ENCODE data around the gene OR10H3. TPM values are rescaled to one million over a fixed set of nuclear protein-coding genes. Genes with fewer than 3 reads are reported as not detected.

Gene OR10H3
- not detected for polyA plus RNA-seq (2013, experiment 1 of 2)
- polyA plus RNA-seq (2013, experiment 2 of 2): not detected

- WGBS: 38% methylated on average over 4 of the region's 4 CpGs
- peaks cover 94% of the 10 kb centered on the region for H3K9me3 ChIP-seq (ENCODE audit: insufficient read depth, low read depth, low read length)
- H3K4me1 ChIP-seq (ENCODE audit: insufficient read depth, low read length): no peaks in the 10 kb centered on the region
- no peak within 1 kb of the TSS for H3K27ac ChIP-seq (ENCODE audit: low read depth, low read length)
- H3K4me3 ChIP-seq (ENCODE audit: low read length): no peak within 1 kb of the TSS
- no peaks in the 10 kb centered on the region for H3K36me3 ChIP-seq (ENCODE audit: insufficient read depth, low read length)
- H3K9ac ChIP-seq (ENCODE audit: low read depth, low read length): no peak within 1 kb of the TSS
- no peaks in the 10 kb centered on the region for H3K27me3 ChIP-seq (ENCODE audit: insufficient read depth, low read length)
Measured at GRCh38 chr19:15737722-15738121, at the start of gene OR10H3. Gene OR10H3 (plus strand): TSS chr19:15737985. CDS start chr19:15741393, 3,408 bp downstream.

GRCh38 chr19:15696654-15697194, 41.1 kb upstream of the OR10H3 start:
- no peaks in the 10 kb centered on the region for H3K4me1 ChIP-seq (ENCODE audit: insufficient read depth, low read length)
- WGBS: 76% methylated on average over 19 of the region's 19 CpGs
- no peak overlapping the region for H3K27ac ChIP-seq (ENCODE audit: low read depth, low read length)
- no peak overlapping the region for H3K9ac ChIP-seq (ENCODE audit: low read depth, low read length)
- no peak overlapping the region for H3K4me3 ChIP-seq (ENCODE audit: low read length)
- no peaks in the 10 kb centered on the region for H3K36me3 ChIP-seq (ENCODE audit: insufficient read depth, low read length)
- H3K27me3 ChIP-seq (ENCODE audit: insufficient read depth, low read length): no peaks in the 10 kb centered on the region
- H3K9me3 ChIP-seq (ENCODE audit: insufficient read depth, low read depth, low read length): peaks cover 73% of the 10 kb centered on the region

- Histone ChIP-seq H3K27me3 (ENCODE audit: insufficient read depth, low read length) (no peaks in the 10 kb centered on the region), H3K27ac (ENCODE audit: low read depth, low read length) (no peak overlapping the region), H3K36me3 (ENCODE audit: insufficient read depth, low read length) (no peaks in the 10 kb centered on the region), H3K4me3 (ENCODE audit: low read length) (no peak overlapping the region), H3K4me1 (ENCODE audit: insufficient read depth, low read length) (no peaks in the 10 kb centered on the region), H3K9ac (ENCODE audit: low read depth, low read length) (no peak overlapping the region), H3K9me3 (ENCODE audit: insufficient read depth, low read depth, low read length) (peaks cover 81% of the 10 kb centered on the region)
- WGBS: 63% methylated on average over 4 of the region's 4 CpGs
Measured at GRCh38 chr19:15701757-15702533, 35.8 kb upstream of the OR10H3 start.

DNA sequence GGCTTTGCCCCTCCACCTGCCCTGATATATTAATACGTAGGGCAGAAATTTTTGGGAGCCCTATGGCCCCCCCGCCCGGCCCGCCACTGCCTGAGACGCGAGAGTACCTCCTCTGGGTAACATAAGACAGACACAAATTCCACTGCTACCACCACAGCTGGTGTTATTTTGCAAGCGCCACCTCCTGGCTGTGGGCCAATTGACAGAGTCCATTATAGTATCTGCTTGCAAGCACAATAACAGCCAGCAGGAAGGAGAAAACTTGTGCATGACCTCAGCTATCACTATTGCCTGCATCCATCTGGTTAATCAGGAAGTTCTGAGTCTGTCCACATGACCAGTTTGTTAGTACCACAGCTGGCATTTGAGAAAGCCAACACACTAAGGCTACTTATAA, 35.3 kb upstream of the OR10H3 start:
- no peak overlapping the region for H3K4me3 ChIP-seq (ENCODE audit: low read length)
- H3K27me3 ChIP-seq (ENCODE audit: insufficient read depth, low read length): no peaks in the 10 kb centered on the region
- peaks cover 75% of the 10 kb centered on the region for H3K9me3 ChIP-seq (ENCODE audit: insufficient read depth, low read depth, low read length)
- whole genome bisulfite sequencing: 80% methylated on average over 7 of the region's 7 CpGs
- H3K4me1 ChIP-seq (ENCODE audit: insufficient read depth, low read length): no peaks in the 10 kb centered on the region
- H3K27ac ChIP-seq (ENCODE audit: low read depth, low read length): no peak overlapping the region
- no peaks in the 10 kb centered on the region for H3K36me3 ChIP-seq (ENCODE audit: insufficient read depth, low read length)
- no peak overlapping the region for H3K9ac ChIP-seq (ENCODE audit: low read depth, low read length)

DNA sequence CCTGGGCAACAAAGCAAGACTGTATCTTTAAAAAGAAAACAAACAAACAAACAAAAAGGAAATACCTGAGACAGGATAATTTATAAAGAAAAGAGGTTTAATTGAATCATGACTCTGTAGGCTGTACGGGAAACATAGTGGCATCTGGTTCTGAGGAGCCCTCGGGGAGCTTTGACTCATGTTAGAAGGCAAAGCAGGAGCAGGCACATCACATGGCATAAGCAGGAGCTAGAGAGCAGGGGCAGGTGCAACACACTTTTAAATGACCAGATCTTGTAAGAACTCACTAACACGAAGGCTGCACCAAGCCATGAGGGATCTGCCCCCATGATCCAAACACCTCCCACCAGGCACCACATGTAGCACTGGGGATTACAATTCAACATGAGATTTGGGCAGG, 23.1 kb upstream of the OR10H3 start:
- H3K9me3 ChIP-seq (ENCODE audit: insufficient read depth, low read depth, low read length): peaks cover 80% of the 10 kb centered on the region
- no peaks in the 10 kb centered on the region for H3K4me1 ChIP-seq (ENCODE audit: insufficient read depth, low read length)
- H3K27ac ChIP-seq (ENCODE audit: low read depth, low read length): no peak overlapping the region
- H3K4me3 ChIP-seq (ENCODE audit: low read length): no peak overlapping the region
- 58% methylated on average over 3 of the region's 3 CpGs for WGBS
- H3K27me3 ChIP-seq (ENCODE audit: insufficient read depth, low read length): no peaks in the 10 kb centered on the region
- no peak overlapping the region for H3K9ac ChIP-seq (ENCODE audit: low read depth, low read length)
- H3K36me3 ChIP-seq (ENCODE audit: insufficient read depth, low read length): no peaks in the 10 kb centered on the region

GRCh38 chr19:15715642-15716041, 22.1 kb upstream of the OR10H3 start:
- no peak overlapping the region for H3K27ac ChIP-seq (ENCODE audit: low read depth, low read length)
- no peak overlapping the region for H3K9ac ChIP-seq (ENCODE audit: low read depth, low read length)
- WGBS: no CpG with 5 or more reads among the region's 1 CpG
- H3K27me3 ChIP-seq (ENCODE audit: insufficient read depth, low read length): no peaks in the 10 kb centered on the region
- H3K9me3 ChIP-seq (ENCODE audit: insufficient read depth, low read depth, low read length): peaks cover 80% of the 10 kb centered on the region
- no peak overlapping the region for H3K4me3 ChIP-seq (ENCODE audit: low read length)
- H3K36me3 ChIP-seq (ENCODE audit: insufficient read depth, low read length): no peaks in the 10 kb centered on the region
- H3K4me1 ChIP-seq (ENCODE audit: insufficient read depth, low read length): no peaks in the 10 kb centered on the region

DNA sequence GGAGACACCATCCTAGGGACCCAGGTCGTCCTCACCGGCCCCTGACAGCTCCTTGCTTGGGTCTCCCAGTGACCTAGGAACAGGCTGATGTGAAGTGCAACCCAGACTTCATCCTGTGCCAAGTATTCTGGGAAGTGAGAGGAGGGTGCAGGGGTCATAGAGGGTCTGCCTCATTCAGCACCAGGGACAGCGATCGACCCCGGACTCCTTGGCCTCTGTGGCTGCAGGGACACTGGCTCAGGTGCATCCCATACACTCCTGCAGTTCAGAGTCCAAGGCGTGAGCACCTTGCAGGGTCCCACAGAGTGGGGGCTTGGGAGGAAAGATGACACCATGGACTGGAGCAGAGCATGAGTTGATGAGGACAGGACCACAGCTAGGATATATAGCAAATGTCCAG, 20.0 kb upstream of the OR10H3 start:
- H3K9me3 ChIP-seq (ENCODE audit: insufficient read depth, low read depth, low read length): peaks cover 81% of the 10 kb centered on the region
- H3K27ac ChIP-seq (ENCODE audit: low read depth, low read length): no peak overlapping the region
- H3K9ac ChIP-seq (ENCODE audit: low read depth, low read length): no peak overlapping the region
- 72% methylated on average over 6 of the region's 6 CpGs for WGBS
- H3K4me1 ChIP-seq (ENCODE audit: insufficient read depth, low read length): no peaks in the 10 kb centered on the region
- no peaks in the 10 kb centered on the region for H3K36me3 ChIP-seq (ENCODE audit: insufficient read depth, low read length)
- H3K4me3 ChIP-seq (ENCODE audit: low read length): no peak overlapping the region
- H3K27me3 ChIP-seq (ENCODE audit: insufficient read depth, low read length): no peaks in the 10 kb centered on the region

GRCh38 chr19:15721268-15721667, 16.5 kb upstream of the OR10H3 start:
- no CpG with 5 or more reads among the region's 1 CpG for whole genome bisulfite sequencing
- no peak overlapping the region for H3K27ac ChIP-seq (ENCODE audit: low read depth, low read length)
- no peaks in the 10 kb centered on the region for H3K4me1 ChIP-seq (ENCODE audit: insufficient read depth, low read length)
- H3K36me3 ChIP-seq (ENCODE audit: insufficient read depth, low read length): no peaks in the 10 kb centered on the region
- no peak overlapping the region for H3K9ac ChIP-seq (ENCODE audit: low read depth, low read length)
- H3K9me3 ChIP-seq (ENCODE audit: insufficient read depth, low read depth, low read length): peaks cover 87% of the 10 kb centered on the region
- no peaks in the 10 kb centered on the region for H3K27me3 ChIP-seq (ENCODE audit: insufficient read depth, low read length)
- no peak overlapping the region for H3K4me3 ChIP-seq (ENCODE audit: low read length)

DNA sequence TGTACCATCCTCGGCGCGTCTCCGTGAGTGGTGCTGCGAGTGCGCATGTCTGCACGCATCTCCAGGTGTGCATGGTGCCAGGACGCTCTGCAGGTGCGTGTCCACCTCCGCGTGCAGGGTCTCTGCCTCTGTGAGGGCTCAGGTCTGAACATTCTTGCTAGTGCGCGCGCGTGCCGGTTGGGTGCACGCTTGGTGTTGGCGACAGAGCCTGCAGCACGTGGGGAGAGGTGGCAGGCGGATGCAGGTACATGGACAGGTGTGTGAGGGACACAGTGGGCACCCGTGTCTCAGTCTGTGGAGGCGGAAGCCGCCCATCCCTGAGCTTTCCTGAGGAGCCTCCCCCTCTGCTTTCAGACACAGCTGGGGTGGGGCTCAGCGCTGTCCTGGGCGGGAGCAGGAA, 14.8 kb upstream of the OR10H3 start:
- peaks cover 88% of the 10 kb centered on the region for H3K9me3 ChIP-seq (ENCODE audit: insufficient read depth, low read depth, low read length)
- no peaks in the 10 kb centered on the region for H3K27me3 ChIP-seq (ENCODE audit: insufficient read depth, low read length)
- 87% methylated on average over 25 of the region's 25 CpGs for whole genome bisulfite sequencing

GRCh38 chr19:15727724-15728123, 10.1 kb upstream of the OR10H3 start, which contains the start of gene OR10H2:
Gene OR10H2 (plus strand): TSS chr19:15728024. CDS start chr19:15728044, 20 bp downstream.
- 78% methylated on average over 4 of the region's 5 CpGs for WGBS
- no peaks in the 10 kb centered on the region for H3K4me1 ChIP-seq (ENCODE audit: insufficient read depth, low read length)
- no peaks in the 10 kb centered on the region for H3K36me3 ChIP-seq (ENCODE audit: insufficient read depth, low read length)
- H3K27ac ChIP-seq (ENCODE audit: low read depth, low read length): no peak within 1 kb of the TSS
- H3K27me3 ChIP-seq (ENCODE audit: insufficient read depth, low read length): no peaks in the 10 kb centered on the region
- peaks cover 87% of the 10 kb centered on the region for H3K9me3 ChIP-seq (ENCODE audit: insufficient read depth, low read depth, low read length)
- H3K9ac ChIP-seq (ENCODE audit: low read depth, low read length): no peak within 1 kb of the TSS
- H3K4me3 ChIP-seq (ENCODE audit: low read length): no peak within 1 kb of the TSS

More for the DNA sequence above, 14.8 kb upstream of the OR10H3 start:
- no peak overlapping the region for H3K4me3 ChIP-seq (ENCODE audit: low read length)
- H3K9ac ChIP-seq (ENCODE audit: low read depth, low read length): no peak overlapping the region
- H3K27ac ChIP-seq (ENCODE audit: low read depth, low read length): no peak overlapping the region
- no peaks in the 10 kb centered on the region for H3K4me1 ChIP-seq (ENCODE audit: insufficient read depth, low read length)
- no peaks in the 10 kb centered on the region for H3K36me3 ChIP-seq (ENCODE audit: insufficient read depth, low read length)

DNA sequence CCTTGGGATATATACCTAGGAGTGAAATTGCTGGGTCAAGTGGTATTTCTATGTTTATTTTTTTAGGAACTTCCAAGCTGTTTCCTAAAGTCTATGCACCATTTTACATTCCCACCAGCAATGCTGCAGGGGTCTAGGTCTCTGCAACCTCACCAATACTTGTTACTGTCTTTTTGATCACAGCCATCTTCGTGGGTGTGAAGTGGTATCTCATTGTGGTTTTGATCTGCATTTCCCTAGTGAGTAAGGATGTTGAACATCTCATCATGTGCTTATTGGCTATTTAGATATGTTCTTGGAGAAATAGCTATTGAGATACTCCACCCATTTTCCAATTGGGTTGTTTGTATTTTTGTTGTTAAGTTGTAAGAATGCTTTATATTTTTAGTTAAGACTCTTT, 7.2 kb upstream of the OR10H3 start:
- no peaks in the 10 kb centered on the region for H3K27me3 ChIP-seq (ENCODE audit: insufficient read depth, low read length)
- H3K4me1 ChIP-seq (ENCODE audit: insufficient read depth, low read length): no peaks in the 10 kb centered on the region
- H3K27ac ChIP-seq (ENCODE audit: low read depth, low read length): no peak overlapping the region
- H3K9me3 ChIP-seq (ENCODE audit: insufficient read depth, low read depth, low read length): peaks cover 94% of the 10 kb centered on the region
- H3K9ac ChIP-seq (ENCODE audit: low read depth, low read length): no peak overlapping the region
- no peak overlapping the region for H3K4me3 ChIP-seq (ENCODE audit: low read length)
- 22% methylated on average over 1 of the region's 1 CpG for WGBS
- H3K36me3 ChIP-seq (ENCODE audit: insufficient read depth, low read length): no peaks in the 10 kb centered on the region
